B cell (primary cell): Measurements from ENCODE around the gene IFIT5.

Experiments used
- CTCF ChIP-seq: fragments of 200-600 bp; IDR thresholded peaks from one replicate; pipeline ENCODE4 v1.8.0; 2022; ENCODE audit warnings: antibody characterized with exemption, mild to moderate bottlenecking
- EZH2 ChIP-seq: IDR thresholded peaks from 2 replicates; pipeline ENCODE4 v1.6.1; 2012; ENCODE audit warnings: borderline replicate concordance, low read depth, mild to moderate bottlenecking, moderate library complexity, low read length; ENCODE audit not compliant: insufficient read depth, poor library complexity, severe bottlenecking

- TF ChIP-seq CTCF = no peak
- no peak for TF ChIP-seq EZH2
These were observed 22.2 kb upstream of the IFIT5 start, which contains the start of gene IFIT1 for GRCh38 chr10:89391907-89392756.
